Thoracic aorta (tissue), 2 donors: Measurements from ENCODE around the gene ZNF217. TPM values are rescaled to one million over a fixed set of nuclear protein-coding genes. Genes with fewer than 3 reads are reported as not detected.
"Not testable (repeated sequence)": the region's sequence is repeated elsewhere in the genome, so short reads cannot be mapped to it uniquely, and the experiment has no call there.

ENCODE experiments used
- ATAC-seq: fragments of 150-250 bp; one replicate; pipeline ENCODE4 v1.8.0; 2017; ENCODE audit warnings: low read depth; ENCODE audit not compliant: insufficient number of reproducible peaks, low FRiP score
- DNase-seq: peaks from one replicate; pipeline ENCODE4 v3.0.0-alpha.2; 2020; ENCODE audit warnings: low spot score
- H3K27ac ChIP-seq, 2 donors: fragments of 200-600 bp; sonication (generic); 1 replicate in 1 of 2; 2 replicates in 1 of 2; pipeline ENCODE4 v1.5.1; 2016; ENCODE audit warnings: mild to moderate bottlenecking in 2 of 2, moderate library complexity in 2 of 2
- H3K27me3 ChIP-seq: fragments of 200-600 bp; sonication (generic); replicated peaks from 2 replicates; pipeline ENCODE4 v1.6.0; 2016; ENCODE audit warnings: mild to moderate bottlenecking; ENCODE audit not compliant: insufficient read depth
- H3K36me3 ChIP-seq: fragments of 200-600 bp; sonication (generic); one replicate; pipeline ENCODE4 v1.5.1; 2016
- H3K4me1 ChIP-seq, 2 donors: fragments of 200-600 bp; sonication (generic); 1 replicate in 1 of 2; 2 replicates in 1 of 2; pipeline versions ENCODE4 v1.5.1 to v1.6.0; 2016; ENCODE audit warnings: low read depth in 2 of 2, mild to moderate bottlenecking in 1 of 2; ENCODE audit not compliant: control insufficient read depth in 1 of 2
- H3K4me3 ChIP-seq: fragments of 200-600 bp; sonication (generic); 2 replicates; pipeline ENCODE4 v1.5.1; 2016; ENCODE audit warnings: mild to moderate bottlenecking
- H3K9me3 ChIP-seq: fragments of 200-600 bp; sonication (generic); 2 replicates; pipeline ENCODE4 v1.5.1; 2016
- CTCF ChIP-seq: fragments of 200-600 bp; sonication (generic); IDR thresholded peaks from one replicate; pipeline ENCODE4 v1.5.1; 2019; ENCODE audit warnings: antibody characterized with exemption
- total RNA-seq, 2 donors: library from RNA; depleted of rRNA; stranded (reverse); fragments of >200 nt; gene quantifications; one replicate each; pipeline versions ENCODE4 v1.1.0 to v1.2.3, GENCODE V29; 2016

ZNF217 gene
- total RNA-seq, 2 donors from 2014 or later = 12.5 to 21.4 TPM

GRCh38 chr20:53626584-53626983, 32.9 kb upstream of the ZNF217 start:
- no peak overlapping the region for H3K27ac ChIP-seq
- H3K4me1 ChIP-seq = peaks cover 19 to 28% of the 10 kb centered on the region in 2 donors
- no peaks in the 10 kb centered on the region for H3K9me3 ChIP-seq
- DNase-seq (no peak), ATAC-seq (no peak)
- no peak for TF ChIP-seq CTCF
- no peaks in the 10 kb centered on the region for H3K27me3 ChIP-seq
- H3K4me3 ChIP-seq = no peak overlapping the region
- no peaks in the 10 kb centered on the region for H3K36me3 ChIP-seq

GRCh38 chr20:53625311-53626129, 31.9 kb upstream of the ZNF217 start:
- no peaks in the 10 kb centered on the region for H3K9me3 ChIP-seq
- H3K27me3 ChIP-seq = no peaks in the 10 kb centered on the region
- no peaks in the 10 kb centered on the region for H3K36me3 ChIP-seq
- H3K4me1 ChIP-seq = peaks cover 26 to 36% of the 10 kb centered on the region in 2 donors
- DNase-seq (no peak), ATAC-seq (no peak)
- no peak overlapping the region for H3K4me3 ChIP-seq
- no peak overlapping the region for H3K27ac ChIP-seq
- no peak for TF ChIP-seq CTCF

- not testable (repeated sequence) for ATAC-seq, DNase-seq, H3K9me3 ChIP-seq, H3K36me3 ChIP-seq, H3K27ac ChIP-seq, H3K4me3 ChIP-seq, H3K27me3 ChIP-seq
- peaks cover 26 to 36% of the 10 kb centered on the region in 2 donors for H3K4me1 ChIP-seq
Observed at GRCh38 chr20:53624927-53625250, 31.2 kb upstream of the ZNF217 start.

GRCh38 chr20:53623454-53624211, 30.0 kb upstream of the ZNF217 start:
- no peak for TF ChIP-seq CTCF
- ATAC-seq = peak; percentile 82
- Histone ChIP-seq H3K27me3 (no peaks in the 10 kb centered on the region), H3K27ac (peak overlapping the region; percentile 78), H3K36me3 (no peaks in the 10 kb centered on the region), H3K4me3 (peak overlapping the region; percentile 66), H3K4me1 (peaks cover 26 to 36% of the 10 kb centered on the region in 2 donors), H3K9me3 (no peaks in the 10 kb centered on the region)
- DNase-seq = no peak

- H3K27ac ChIP-seq = peak overlapping the region; percentile 78
- ATAC-seq (no peak), DNase-seq (no peak)
- H3K36me3 ChIP-seq = no peaks in the 10 kb centered on the region
- no peak for TF ChIP-seq CTCF
- no peaks in the 10 kb centered on the region for H3K9me3 ChIP-seq
- peaks cover 26 to 36% of the 10 kb centered on the region in 2 donors for H3K4me1 ChIP-seq
- no peaks in the 10 kb centered on the region for H3K27me3 ChIP-seq
- peak overlapping the region; percentile 66 for H3K4me3 ChIP-seq
Observed at GRCh38 chr20:53623134-53623453, 29.5 kb upstream of the ZNF217 start.
